ENCODE results near the gene PIP4K2A.
A peak's percentile ranks its signal among the peaks of the same experiment; 100 is the strongest.
"Not testable (repeated sequence)": the region's sequence is repeated elsewhere in the genome, so short reads cannot be mapped to it uniquely, and the experiment has no call there.

Gene PIP4K2A

GRCh38 chr10:22718659-22719058, 4.3 kb upstream of the PIP4K2A start:
- ATAC-seq = not testable (repeated sequence)

GRCh38 chr10:22717728-22718127, 3.4 kb upstream of the PIP4K2A start:
- no peak for ATAC-seq
- no peak for DNase-seq

More at GRCh38 chr10:22718659-22719058, 4.3 kb upstream of the PIP4K2A start:
- DNase-seq = not testable (repeated sequence)

GRCh38 chr10:22716943-22717342, 2.6 kb upstream of the PIP4K2A start:
- DNase-seq (no peak), ATAC-seq (no peak)

GRCh38 chr10:22715290-22715625, 880 bp upstream of the PIP4K2A start:
- DNase-seq (no peak), ATAC-seq (no peak)

GRCh38 chr10:22713853-22714478, 412 bp downstream of the PIP4K2A start:
- ATAC-seq (peak; percentile 7), DNase-seq (peak; percentile 46)

DNA sequence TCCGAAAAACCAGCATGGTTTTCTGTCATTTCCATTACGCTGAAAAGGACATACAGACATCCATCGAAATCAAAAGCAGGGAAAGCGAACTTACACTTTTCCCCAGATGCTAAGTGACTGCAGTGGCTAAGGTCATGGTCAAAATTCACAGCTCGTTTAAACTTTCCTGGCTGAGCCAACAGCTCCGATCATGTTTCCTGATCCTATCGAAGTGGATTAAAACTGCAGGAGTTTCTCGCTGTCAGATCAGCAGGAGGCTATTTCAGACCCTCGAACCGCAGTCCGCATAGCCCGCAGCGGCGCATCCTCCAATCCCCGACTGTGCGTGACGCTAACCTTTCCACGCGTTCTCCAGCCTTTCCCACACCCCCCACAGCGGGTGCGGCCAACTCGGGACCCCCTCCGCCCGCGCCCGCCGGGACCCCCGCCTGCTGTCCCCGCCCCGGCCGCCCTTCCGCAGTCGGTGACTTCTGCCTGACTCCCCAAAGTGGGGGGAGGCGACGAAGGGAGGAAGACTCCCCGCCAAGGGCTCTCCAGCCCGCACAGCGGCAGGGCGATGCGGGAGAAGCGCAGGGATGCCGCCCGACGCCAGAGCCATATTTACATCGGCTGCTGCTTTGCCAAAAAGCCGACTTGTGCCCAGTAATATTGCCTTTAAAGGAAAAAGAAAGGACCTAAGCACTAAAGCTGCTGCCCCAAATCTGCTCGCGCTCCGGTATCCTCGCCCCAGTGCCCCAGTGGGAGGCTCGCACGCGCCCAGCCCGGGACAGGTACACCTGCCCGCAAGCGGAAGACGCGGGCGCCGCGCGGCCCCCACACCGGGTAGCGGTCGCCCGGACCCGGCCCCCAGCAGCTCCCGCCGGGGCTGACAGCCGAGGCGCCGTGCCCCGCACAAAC, 1.2 kb downstream of the PIP4K2A start:
- peak; percentile 48 for DNase-seq
- peak; percentile 13 for ATAC-seq

- ATAC-seq (no peak), DNase-seq (no peak)
Observed at GRCh38 chr10:22712211-22712955, 2.0 kb downstream of the PIP4K2A start.

GRCh38 chr10:22711373-22711772, 3.0 kb downstream of the PIP4K2A start:
- no peak for DNase-seq
- ATAC-seq = no peak

GRCh38 chr10:22710139-22710745, 4.1 kb downstream of the PIP4K2A start:
- DNase-seq (no peak), ATAC-seq (no peak)

GRCh38 chr10:22708772-22709171, 5.6 kb downstream of the PIP4K2A start:
- DNase-seq (no peak), ATAC-seq (no peak)

GRCh38 chr10:22705527-22705926, 8.9 kb downstream of the PIP4K2A start:
- no peak for ATAC-seq

GRCh38 chr10:22704942-22705341, 9.4 kb downstream of the PIP4K2A start:
- DNase-seq (no peak), ATAC-seq (no peak)

More at GRCh38 chr10:22705527-22705926, 8.9 kb downstream of the PIP4K2A start:
- DNase-seq = no peak

DNA sequence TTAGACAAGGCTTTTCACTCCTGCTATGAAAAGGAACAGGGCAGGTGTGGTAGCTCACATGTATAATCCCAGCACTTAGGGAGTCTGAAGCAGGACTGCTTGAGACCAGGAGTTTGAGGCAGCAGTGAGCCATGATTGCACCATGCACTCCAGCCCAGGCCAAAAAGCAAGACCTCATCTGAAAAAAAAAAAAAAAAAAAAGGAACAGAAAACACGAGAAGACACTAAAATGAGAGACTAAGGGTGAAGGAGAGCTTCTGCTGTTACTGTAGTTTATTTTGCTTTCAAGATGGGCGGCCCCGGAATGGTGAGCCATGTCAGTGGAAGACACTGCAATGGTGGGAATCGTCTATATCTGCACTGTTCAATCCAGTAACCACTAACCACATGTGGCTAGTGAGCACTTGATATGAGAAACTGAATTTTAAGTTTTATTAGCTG, 9.9 kb downstream of the PIP4K2A start:
- no peak for DNase-seq
- ATAC-seq = no peak

DNA sequence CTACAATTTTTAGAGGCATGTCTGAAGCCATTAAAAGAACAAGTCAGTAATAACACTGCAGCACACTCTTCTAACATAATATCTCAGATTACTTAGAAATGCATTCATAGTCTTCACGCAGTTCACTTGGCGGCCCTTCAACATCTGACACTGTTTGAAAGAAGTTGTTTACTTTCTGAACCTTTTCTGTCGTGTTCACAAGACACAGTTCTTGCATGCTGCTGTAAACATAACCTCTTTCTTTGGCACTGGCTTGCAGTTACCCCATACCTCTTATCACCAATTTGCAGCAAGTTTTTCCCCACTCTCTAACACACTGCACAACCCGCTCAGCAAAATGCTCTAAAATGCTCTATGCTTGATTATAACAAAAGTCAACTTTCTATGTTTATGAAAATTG, 12.0 kb downstream of the PIP4K2A start:
- no peak for DNase-seq

DNA sequence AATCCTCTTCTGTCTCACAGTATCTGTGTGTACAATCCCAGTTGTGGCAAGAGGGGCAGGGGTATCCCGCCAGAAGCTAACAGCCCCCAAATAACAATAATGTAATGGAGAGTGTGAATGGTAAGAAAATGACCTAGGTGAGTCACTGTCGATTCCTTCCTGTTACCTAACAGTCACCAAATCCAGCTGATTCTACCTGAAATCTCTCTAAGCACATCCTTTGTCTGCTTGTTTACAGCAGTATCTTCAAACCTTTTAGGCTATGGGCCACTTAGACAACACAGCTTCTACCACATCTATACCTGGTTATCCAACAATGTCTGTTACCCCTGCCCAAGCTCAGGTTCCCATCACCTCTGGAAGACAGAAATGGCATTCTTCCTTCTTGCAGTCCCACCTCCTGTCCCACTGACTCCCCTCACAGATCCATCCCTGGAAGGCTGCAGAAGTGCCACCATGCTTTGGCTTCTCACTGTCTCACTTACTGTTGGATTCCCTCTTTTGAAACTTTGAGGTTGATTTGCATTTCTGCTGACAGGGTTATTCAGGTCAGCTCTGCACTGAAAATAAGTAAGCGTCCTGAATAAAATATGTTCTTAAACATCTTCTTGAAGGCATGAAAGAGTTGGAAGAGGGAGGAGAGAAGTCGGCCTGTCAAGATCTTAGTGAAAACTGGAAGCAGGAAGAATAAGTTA, 13.1 kb downstream of the PIP4K2A start:
- DNase-seq (no peak), ATAC-seq (no peak)

More for the DNA sequence above, 12.0 kb downstream of the PIP4K2A start:
- ATAC-seq = no peak

GRCh38 chr10:22700489-22700888, 13.9 kb downstream of the PIP4K2A start:
- no peak for DNase-seq
- ATAC-seq = no peak

- no peak for ATAC-seq
- DNase-seq = no peak
Observed at GRCh38 chr10:22699976-22700375, 14.4 kb downstream of the PIP4K2A start.

DNA sequence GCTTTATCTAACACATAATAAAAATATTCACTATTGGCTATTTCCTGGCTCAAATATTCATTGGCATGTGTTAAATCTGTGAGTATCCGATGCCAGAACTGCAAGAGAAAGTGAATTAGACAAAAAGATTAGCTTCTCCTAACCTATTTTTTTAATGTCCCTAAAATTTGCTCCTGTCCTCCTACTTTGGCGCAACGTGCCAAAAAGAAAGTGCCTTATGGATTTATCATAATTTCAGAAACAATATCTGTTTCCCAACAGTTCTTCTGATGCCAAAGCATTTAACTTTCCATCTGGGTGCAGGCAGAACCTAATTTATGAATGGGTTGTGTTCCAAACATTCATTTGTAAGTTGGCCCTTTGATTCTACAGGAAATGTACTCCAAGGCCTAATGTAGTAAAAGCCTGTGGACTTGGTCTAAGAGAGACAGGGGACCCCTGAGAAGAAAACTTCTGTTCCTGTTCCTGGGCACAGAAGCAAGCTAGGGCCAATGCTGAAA, 15.4 kb downstream of the PIP4K2A start:
- ATAC-seq (no peak), DNase-seq (no peak)

- no peak for ATAC-seq
- no peak for DNase-seq
Observed at GRCh38 chr10:22697800-22698199, 16.6 kb downstream of the PIP4K2A start.

DNA sequence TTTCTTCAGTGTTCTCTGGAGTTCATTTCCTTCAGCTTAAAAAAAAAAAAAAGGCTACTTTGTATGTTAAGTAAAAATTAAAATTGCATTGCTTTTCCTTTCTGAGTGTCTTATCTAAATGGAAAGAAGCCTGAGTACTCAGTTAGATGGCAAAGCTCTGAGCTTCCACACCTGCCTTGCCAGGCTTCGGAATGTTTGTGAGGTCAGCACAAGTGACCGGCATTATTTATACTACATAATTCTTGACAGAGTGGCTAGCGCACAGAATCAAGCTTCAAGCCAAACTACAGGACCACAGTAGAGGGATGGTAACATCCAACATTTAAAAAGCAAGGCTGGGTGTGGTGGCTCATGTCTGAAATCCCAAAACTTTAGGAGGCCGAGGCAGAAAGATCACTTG, 17.3 kb downstream of the PIP4K2A start:
- ATAC-seq = no peak

DNA sequence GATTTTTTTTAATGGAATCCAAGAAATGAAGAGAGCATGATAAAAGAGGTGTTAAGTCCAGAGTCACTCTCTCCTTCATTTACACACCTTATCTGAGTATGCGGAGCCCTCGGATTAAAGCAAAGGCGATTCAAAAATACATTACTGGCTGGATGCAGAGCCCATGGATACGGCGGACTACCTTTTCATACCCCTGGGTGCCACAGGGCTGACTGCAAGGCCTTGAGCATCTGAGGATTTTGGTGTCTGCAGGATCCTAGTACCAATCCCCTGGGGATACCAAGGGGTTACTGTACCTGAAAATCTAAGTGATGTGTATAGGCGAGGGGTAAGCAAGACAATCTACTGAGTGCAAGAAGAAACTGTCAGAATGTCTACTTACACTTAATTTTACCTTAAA, 20.5 kb downstream of the PIP4K2A start:
- ATAC-seq (peak; percentile 7), DNase-seq (no peak)

More for the DNA sequence above, 17.3 kb downstream of the PIP4K2A start:
- DNase-seq = no peak

Data from stimulated activated naive CD8-positive, alpha-beta T cell treated with anti-CD3 and anti-CD28 coated beads, Interleukin-15, Interleukin-2, amounts not matched to agents 100 U/mL and 50 U/mL, for 24 hours (primary cell).